Retinal pigment epithelial cell (primary cell): Measurements from ENCODE around the gene PCNX4.
A peak's percentile ranks its signal among the peaks of the same experiment; 100 is the strongest.

Experiments used
- DNase-seq: peaks from one replicate; pipeline ENCODE4 v3.0.0-alpha.2; 2010; ENCODE audit warnings: low read depth
- H3K4me3 ChIP-seq: 2 replicates; pipeline ENCODE4 v1.5.1; 2011; ENCODE audit warnings: mild to moderate bottlenecking, low read length, control low read depth, moderate library complexity
- TF ChIP-seq, protein P1 (sequence below): conservative IDR thresholded peaks from 2 replicates; pipeline ENCODE4 v1.5.1; 2011; ENCODE audit warnings: low read depth, low read length, control low read depth, inconsistent platforms

Gene PCNX4

DNA sequence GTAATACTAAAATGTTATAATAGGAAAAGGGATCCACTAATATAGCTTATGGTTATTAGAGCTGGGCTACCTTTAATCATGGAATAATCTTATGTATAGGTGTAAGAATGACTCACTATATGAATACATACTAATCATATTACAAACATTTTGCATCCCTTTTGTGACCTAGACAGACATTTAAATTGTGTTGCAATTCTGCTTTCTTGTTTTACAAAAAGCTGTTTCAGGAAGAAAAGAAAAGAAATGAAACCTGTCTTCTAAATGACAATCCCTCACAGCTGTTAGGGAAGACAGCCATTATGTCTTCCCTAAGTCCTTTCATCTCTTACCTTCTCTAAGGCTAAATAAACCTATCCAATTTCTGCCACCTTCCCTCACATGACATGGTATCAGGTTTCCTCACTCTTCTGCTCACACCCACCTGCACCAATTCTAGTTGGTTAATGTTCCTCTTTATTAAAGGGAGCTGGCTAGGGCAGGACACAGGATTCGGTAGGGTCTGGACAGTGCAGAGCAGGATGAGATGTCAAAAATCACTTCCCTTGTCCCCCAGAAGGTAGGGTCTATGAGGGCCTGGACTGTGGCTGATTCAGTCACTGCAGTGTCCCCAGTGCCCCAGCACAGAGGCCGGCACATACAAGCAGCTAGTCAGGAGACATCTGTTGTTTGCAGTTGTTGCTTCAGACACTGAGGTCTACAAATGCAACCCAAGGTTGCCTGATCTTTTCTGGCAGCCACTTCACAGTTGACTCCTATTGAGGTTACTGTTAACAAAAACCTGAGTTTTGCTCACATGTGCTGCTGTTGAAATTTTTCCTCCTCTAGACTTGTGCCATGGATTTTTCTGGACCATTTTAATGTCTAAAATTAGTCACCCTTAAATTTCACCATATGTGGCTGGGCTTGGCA, 69.7 kb downstream of the PCNX4 start:
- TF ChIP-seq, protein P1, sequence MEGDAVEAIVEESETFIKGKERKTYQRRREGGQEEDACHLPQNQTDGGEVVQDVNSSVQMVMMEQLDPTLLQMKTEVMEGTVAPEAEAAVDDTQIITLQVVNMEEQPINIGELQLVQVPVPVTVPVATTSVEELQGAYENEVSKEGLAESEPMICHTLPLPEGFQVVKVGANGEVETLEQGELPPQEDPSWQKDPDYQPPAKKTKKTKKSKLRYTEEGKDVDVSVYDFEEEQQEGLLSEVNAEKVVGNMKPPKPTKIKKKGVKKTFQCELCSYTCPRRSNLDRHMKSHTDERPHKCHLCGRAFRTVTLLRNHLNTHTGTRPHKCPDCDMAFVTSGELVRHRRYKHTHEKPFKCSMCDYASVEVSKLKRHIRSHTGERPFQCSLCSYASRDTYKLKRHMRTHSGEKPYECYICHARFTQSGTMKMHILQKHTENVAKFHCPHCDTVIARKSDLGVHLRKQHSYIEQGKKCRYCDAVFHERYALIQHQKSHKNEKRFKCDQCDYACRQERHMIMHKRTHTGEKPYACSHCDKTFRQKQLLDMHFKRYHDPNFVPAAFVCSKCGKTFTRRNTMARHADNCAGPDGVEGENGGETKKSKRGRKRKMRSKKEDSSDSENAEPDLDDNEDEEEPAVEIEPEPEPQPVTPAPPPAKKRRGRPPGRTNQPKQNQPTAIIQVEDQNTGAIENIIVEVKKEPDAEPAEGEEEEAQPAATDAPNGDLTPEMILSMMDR = no peak
- no peak for DNase-seq
- no peak overlapping the region for H3K4me3 ChIP-seq

DNA sequence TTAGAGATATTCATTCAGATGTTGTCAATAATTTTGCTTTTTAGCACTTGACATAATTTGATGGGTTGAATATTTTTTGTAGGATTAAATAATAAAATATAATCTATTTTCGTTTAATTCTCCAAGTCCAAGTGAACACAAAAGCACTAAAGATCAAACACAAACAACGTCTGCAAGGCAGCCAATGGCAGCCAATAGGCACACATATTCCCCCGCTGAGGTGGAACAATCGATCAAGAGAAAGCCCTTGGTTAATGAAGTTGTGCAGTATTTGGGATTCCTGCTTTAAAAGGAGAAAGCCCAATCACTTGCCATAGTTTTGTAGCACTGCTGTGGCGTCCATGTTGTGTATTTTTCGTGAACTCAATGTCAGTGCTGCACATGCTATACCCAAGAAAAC, 72.0 kb downstream of the PCNX4 start:
- no peak overlapping the region for H3K4me3 ChIP-seq
- no peak for DNase-seq
- TF ChIP-seq, protein P1 = no peak

DNA sequence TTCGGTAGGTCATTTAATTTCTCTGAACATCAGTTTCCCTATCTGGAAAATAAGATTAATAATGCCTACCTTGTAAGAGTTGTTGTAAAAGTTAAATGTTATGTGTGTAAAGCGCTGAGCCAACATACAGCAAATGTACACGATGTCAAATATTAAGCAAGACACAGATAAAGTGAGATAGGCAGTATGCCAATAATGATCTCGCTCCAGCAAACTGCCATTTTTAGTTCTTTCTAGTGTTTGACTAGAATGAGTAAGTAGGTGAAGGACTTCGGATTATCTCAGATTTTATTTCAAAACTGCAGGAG, 72.6 kb downstream of the PCNX4 start:
- TF ChIP-seq, protein P1 = no peak
- peak overlapping the region; percentile 77 for H3K4me3 ChIP-seq
- no peak for DNase-seq

DNA sequence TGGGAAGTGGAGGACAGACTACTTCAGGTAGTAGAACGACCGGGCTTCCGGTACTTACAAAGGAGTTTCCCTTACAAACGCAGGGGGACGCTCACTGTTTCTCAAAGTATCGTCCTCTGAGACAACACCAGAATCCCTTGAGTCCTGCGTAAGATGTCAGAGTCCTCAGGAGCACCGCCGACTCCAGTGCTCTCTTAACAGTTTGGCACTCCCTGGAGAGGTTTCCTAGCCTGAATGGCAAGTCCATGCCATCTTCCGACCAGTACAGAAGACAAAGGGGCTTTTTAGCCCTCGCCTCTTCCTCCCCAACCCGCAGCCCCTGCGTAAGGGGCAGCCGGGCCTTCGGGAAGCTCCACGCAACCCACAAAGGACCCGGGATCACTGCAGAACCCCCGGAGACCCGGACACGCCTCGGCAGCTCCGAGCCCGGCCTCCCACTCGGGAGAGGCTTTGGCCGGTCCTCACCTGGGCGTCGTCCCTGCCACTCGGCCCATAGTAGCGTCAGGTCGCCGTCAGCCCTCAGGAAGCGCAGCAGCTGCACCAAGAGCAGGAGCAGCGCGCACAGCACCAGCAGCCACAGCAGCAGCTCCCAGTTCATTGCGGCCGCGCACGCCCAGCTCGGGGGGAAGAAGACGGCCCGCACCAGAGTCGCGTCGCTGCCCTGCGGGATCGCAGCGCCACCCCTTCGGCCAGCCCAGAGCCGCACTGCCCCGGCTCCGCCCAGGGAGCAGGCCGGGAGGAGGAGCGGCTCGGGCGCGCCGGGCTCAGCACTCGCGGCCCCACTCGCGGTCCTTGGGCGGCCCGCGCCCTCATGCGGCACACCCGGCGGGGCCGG, 73.2 kb downstream of the PCNX4 start, which contains the start of gene DHRS7:
DHRS7 (minus strand) TSS at position 687 of the 835 bp plus-strand sequence; CDS start at position 598, 89 bp downstream.
- no peak for DNase-seq
- H3K4me3 ChIP-seq = peak within 1 kb of the TSS; percentile 77
- TF ChIP-seq, protein P1 = peak; percentile 47

DNA sequence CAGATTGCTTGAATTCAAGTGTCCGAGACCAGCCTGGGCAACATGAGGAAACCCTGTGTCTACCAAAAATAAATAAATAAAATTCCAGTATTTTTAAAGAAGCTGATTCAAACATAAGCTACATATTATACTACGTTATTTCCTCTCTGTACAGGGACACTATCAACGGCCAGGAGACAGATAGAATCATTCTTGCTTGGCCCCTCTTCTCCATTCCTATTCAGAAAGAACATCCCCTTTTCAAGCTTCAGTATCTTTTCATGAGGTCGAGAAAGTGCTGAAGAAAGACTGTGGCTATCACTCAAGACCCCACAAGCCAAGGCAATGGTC, 73.8 kb downstream of the PCNX4 start:
- TF ChIP-seq, protein P1 = no peak
- peak overlapping the region; percentile 77 for H3K4me3 ChIP-seq
- DNase-seq = no peak

DNA sequence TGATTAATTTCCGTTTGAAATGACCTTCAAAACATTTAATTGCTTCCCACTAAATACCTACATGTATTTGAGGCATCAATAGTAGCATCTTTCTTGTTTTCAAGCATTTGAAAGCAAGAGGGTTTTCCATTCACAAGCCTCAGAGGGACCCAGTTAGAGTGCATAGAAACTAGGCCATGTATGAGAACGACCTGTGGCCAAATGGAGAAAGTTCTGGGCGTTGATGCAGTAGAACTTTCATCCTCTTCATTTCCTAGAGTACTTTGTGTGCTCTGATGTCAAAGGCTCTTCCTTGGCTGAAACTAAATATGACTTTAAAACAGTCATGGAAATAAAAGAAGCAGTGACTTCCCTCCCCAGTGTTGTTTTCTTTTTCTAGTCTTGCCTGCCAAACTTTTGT, 74.4 kb downstream of the PCNX4 start:
- DNase-seq = no peak
- TF ChIP-seq, protein P1 = no peak
- H3K4me3 ChIP-seq = no peak overlapping the region
